Astrocyte of the spinal cord (primary cell): ENCODE data around the gene HCRT.
"Not testable (repeated sequence)": the region's sequence is repeated elsewhere in the genome, so short reads cannot be mapped to it uniquely, and the experiment has no call there.

ENCODE experiments used
- DNase-seq: peaks from one replicate; pipeline ENCODE4 v3.0.0; 2011; ENCODE audit warnings: low read depth, low spot score
- H3K4me3 ChIP-seq: 2 replicates; pipeline ENCODE4 v1.5.1; 2011; ENCODE audit warnings: low read depth, mild to moderate bottlenecking, low read length, moderate library complexity
- CTCF ChIP-seq: IDR thresholded peaks from 2 replicates; pipeline ENCODE4 v1.5.1; 2012; ENCODE audit warnings: low read depth, mild to moderate bottlenecking, low read length, inconsistent platforms
- in situ Hi-C: cut with HindIII; loops from 2 replicates; pipeline ENCODE4 v1.10.0; 2017; ENCODE audit warnings: low sequenced_read_pairs

The HCRT gene

GRCh38 chr17:42142371-42142896 is 42.8 kb downstream of the HCRT start:
- no peak overlapping the region for H3K4me3 ChIP-seq
- no peak for TF ChIP-seq CTCF
- in situ Hi-C loops, result no loop called here
- DNase-seq, result peak; percentile 61

- DNase-seq, result no peak
- in situ Hi-C loops, result no loop called here
- TF ChIP-seq CTCF, result no peak
- no peak overlapping the region for H3K4me3 ChIP-seq
Measured at GRCh38 chr17:42141382-42141781, 43.9 kb downstream of the HCRT start.

- in situ Hi-C loops, DNase-seq: not testable (repeated sequence)
Measured at GRCh38 chr17:42140690-42141089, 44.6 kb downstream of the HCRT start.

GRCh38 chr17:42138749-42139492 is 46.3 kb downstream of the HCRT start:
- in situ Hi-C loops, result no loop called here
- no peak overlapping the region for H3K4me3 ChIP-seq
- TF ChIP-seq CTCF, result no peak
- DNase-seq, result no peak

More at GRCh38 chr17:42140690-42141089, 44.6 kb downstream of the HCRT start:
- H3K4me3 ChIP-seq, result not testable (repeated sequence)

GRCh38 chr17:42136654-42137051 is 48.6 kb downstream of the HCRT start:
- in situ Hi-C loops, result no loop called here
- TF ChIP-seq CTCF, result no peak
- H3K4me3 ChIP-seq, result no peak overlapping the region
- no peak for DNase-seq

GRCh38 chr17:42135664-42136653 is 49.3 kb downstream of the HCRT start:
- no peak overlapping the region for H3K4me3 ChIP-seq
- DNase-seq, result peak; percentile 46
- in situ Hi-C loops, result no loop called here
- TF ChIP-seq CTCF, result no peak
